H4 (cell line): ENCODE results near the gene TDRD9. TPM values are rescaled to one million over a fixed set of nuclear protein-coding genes. Genes with fewer than 3 reads are reported as not detected.

Experiments used
- DNase-seq: peaks from one replicate; pipeline ENCODE4 v3.0.0-alpha.2; 2015; ENCODE audit warnings: low spot score
- total RNA-seq: library from RNA; depleted of rRNA; stranded (reverse); fragments of >200 nt; shearing (Covaris generic); gene quantifications from 2 replicates; pipeline ENCODE4 v1.2.3, GENCODE V29; 2014

Gene TDRD9
- total RNA-seq, 1 experiment from 2014 or later: not detected

- DNase-seq: no peak
These were observed 37.2 kb upstream of the TDRD9 start for GRCh38 chr14:103890821-103891666.

GRCh38 chr14:103891667-103892215 lies 36.5 kb upstream of the TDRD9 start:
- no peak for DNase-seq

GRCh38 chr14:103892247-103892646 lies 36.0 kb upstream of the TDRD9 start:
- DNase-seq: no peak

- no peak for DNase-seq
These were observed 34.1 kb upstream of the TDRD9 start for GRCh38 chr14:103894034-103894722.

GRCh38 chr14:103894723-103895059 lies 33.6 kb upstream of the TDRD9 start:
- no peak for DNase-seq

- DNase-seq: peak; percentile 29
These were observed 31.7 kb upstream of the TDRD9 start for GRCh38 chr14:103896578-103896977.

GRCh38 chr14:103897075-103897947 lies 30.9 kb upstream of the TDRD9 start:
- DNase-seq: no peak

GRCh38 chr14:103898204-103898603 lies 30.1 kb upstream of the TDRD9 start:
- no peak for DNase-seq

- DNase-seq: no peak
These were observed 29.5 kb upstream of the TDRD9 start for GRCh38 chr14:103898711-103899110.

GRCh38 chr14:103899316-103899715 lies 28.9 kb upstream of the TDRD9 start:
- DNase-seq: no peak

GRCh38 chr14:103899833-103900232 lies 28.4 kb upstream of the TDRD9 start:
- DNase-seq: no peak

GRCh38 chr14:103904493-103905107 lies 23.7 kb upstream of the TDRD9 start:
- DNase-seq: no peak

- DNase-seq: no peak
These were observed 22.3 kb upstream of the TDRD9 start for GRCh38 chr14:103905842-103906456.

- no peak for DNase-seq
These were observed 19.7 kb upstream of the TDRD9 start for GRCh38 chr14:103908580-103908979.

- no peak for DNase-seq
These were observed 18.6 kb upstream of the TDRD9 start for GRCh38 chr14:103909531-103910261.

- DNase-seq: peak; percentile 87
These were observed 17.9 kb upstream of the TDRD9 start for GRCh38 chr14:103910262-103910935.

- no peak for DNase-seq
These were observed 17.3 kb upstream of the TDRD9 start for GRCh38 chr14:103910984-103911383.

GRCh38 chr14:103915616-103916015 lies 12.6 kb upstream of the TDRD9 start:
- no peak for DNase-seq

- no peak for DNase-seq
These were observed 11.5 kb upstream of the TDRD9 start for GRCh38 chr14:103916636-103917262.
